Cardiac muscle cell (in vitro differentiated cells and primary cell): Measurements from ENCODE around the gene PKNOX2. TPM values are rescaled to one million over a fixed set of nuclear protein-coding genes. Genes with fewer than 3 reads are reported as not detected.

Experiments
- DNase-seq, 2 donors: peaks; one replicate each; pipeline versions ENCODE4 v3.0.0 to v3.0.0-alpha.2; 2010 to 2017; ENCODE audit warnings: low read depth in 1 of 2, low spot score in 1 of 2
- H3K27ac ChIP-seq: fragments of 200-600 bp; sonication (generic); 2 replicates; pipeline ENCODE4 v1.5.1; 2016
- H3K27me3 ChIP-seq: fragments of 200-600 bp; sonication (generic); 2 replicates; pipeline ENCODE4 v1.6.0; 2016; ENCODE audit warnings: control low read depth
- H3K36me3 ChIP-seq: fragments of 200-600 bp; sonication (generic); 2 replicates; pipeline ENCODE4 v1.5.1; 2016; ENCODE audit warnings: control low read depth
- H3K4me1 ChIP-seq: fragments of 200-600 bp; sonication (generic); 2 replicates; pipeline ENCODE4 v1.8.1; 2017; ENCODE audit warnings: low read depth, mild to moderate bottlenecking, mixed run types
- H3K4me3 ChIP-seq: fragments of 200-600 bp; sonication (generic); 2 replicates; pipeline ENCODE4 v1.5.1; 2016; ENCODE audit warnings: mild to moderate bottlenecking
- H3K9me3 ChIP-seq: fragments of 200-600 bp; sonication (generic); 2 replicates; pipeline ENCODE4 v1.5.1; 2017; ENCODE audit warnings: low read depth, mild to moderate bottlenecking, control low read depth
- polyA plus RNA-seq: library from polyadenylated mRNA; unstranded; fragments of >200 nt; fragmentation: Nextera tagmentation; extraction: Ambion mirVana; gene quantifications from 2 replicates; pipeline ENCODE4 v1.2.1, GENCODE V29; 2016
- total RNA-seq: library from RNA; depleted of rRNA; stranded (reverse); fragments of >200 nt; gene quantifications from 2 replicates; pipeline ENCODE4 v1.2.3, GENCODE V29; 2016
- TF ChIP-seq, protein P1 (sequence below): IDR thresholded peaks from 2 replicates; pipeline ENCODE4 v1.5.1; 2012; ENCODE audit warnings: low read depth, mild to moderate bottlenecking, low read length

Gene PKNOX2
- total and polyA plus RNA-seq, 2 experiments from 2014 or later: 2.1 to 6.1 TPM

GRCh38 chr11:125290263-125290662 lies 125.7 kb downstream of the PKNOX2 start:
- H3K27ac ChIP-seq: no peak overlapping the region
- TF ChIP-seq, protein P1, sequence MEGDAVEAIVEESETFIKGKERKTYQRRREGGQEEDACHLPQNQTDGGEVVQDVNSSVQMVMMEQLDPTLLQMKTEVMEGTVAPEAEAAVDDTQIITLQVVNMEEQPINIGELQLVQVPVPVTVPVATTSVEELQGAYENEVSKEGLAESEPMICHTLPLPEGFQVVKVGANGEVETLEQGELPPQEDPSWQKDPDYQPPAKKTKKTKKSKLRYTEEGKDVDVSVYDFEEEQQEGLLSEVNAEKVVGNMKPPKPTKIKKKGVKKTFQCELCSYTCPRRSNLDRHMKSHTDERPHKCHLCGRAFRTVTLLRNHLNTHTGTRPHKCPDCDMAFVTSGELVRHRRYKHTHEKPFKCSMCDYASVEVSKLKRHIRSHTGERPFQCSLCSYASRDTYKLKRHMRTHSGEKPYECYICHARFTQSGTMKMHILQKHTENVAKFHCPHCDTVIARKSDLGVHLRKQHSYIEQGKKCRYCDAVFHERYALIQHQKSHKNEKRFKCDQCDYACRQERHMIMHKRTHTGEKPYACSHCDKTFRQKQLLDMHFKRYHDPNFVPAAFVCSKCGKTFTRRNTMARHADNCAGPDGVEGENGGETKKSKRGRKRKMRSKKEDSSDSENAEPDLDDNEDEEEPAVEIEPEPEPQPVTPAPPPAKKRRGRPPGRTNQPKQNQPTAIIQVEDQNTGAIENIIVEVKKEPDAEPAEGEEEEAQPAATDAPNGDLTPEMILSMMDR: no peak
- no peaks in the 10 kb centered on the region for H3K27me3 ChIP-seq
- H3K36me3 ChIP-seq: no peaks in the 10 kb centered on the region
- no peaks in the 10 kb centered on the region for H3K4me1 ChIP-seq
- no peak for DNase-seq
- H3K9me3 ChIP-seq: no peaks in the 10 kb centered on the region
- no peak overlapping the region for H3K4me3 ChIP-seq

DNA sequence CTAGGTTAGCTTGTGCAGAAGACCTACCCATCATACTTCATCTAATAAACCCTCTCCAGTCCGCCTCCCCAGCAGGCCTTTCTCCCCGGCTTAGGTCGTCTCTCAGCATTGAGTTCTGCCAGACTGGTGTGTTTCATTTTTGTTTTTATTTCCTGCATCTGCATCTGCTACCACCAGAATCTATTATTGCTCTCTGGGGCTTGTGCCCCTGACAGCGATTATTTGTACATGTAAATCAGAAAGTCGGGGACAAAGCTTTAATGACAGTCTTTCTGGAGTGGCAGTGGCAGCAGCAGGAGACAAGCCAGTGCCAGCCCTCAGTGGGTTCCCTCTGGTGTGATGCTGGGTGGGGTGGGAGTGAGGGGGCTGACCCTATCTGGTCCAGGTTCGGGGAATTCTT lies 127.5 kb downstream of the PKNOX2 start:
- Histone ChIP-seq H3K27me3 (no peaks in the 10 kb centered on the region), H3K27ac (no peak overlapping the region), H3K4me1 (no peaks in the 10 kb centered on the region), H3K4me3 (no peak overlapping the region), H3K9me3 (no peaks in the 10 kb centered on the region), H3K36me3 (no peaks in the 10 kb centered on the region)
- DNase-seq: no peak
- TF ChIP-seq, protein P1: no peak

GRCh38 chr11:125293596-125293995 lies 129.0 kb downstream of the PKNOX2 start:
- no peak overlapping the region for H3K4me3 ChIP-seq
- H3K9me3 ChIP-seq: no peaks in the 10 kb centered on the region

GRCh38 chr11:125295931-125296330 lies 131.4 kb downstream of the PKNOX2 start:
- no peak overlapping the region for H3K27ac ChIP-seq
- no peaks in the 10 kb centered on the region for H3K4me1 ChIP-seq
- H3K4me3 ChIP-seq: no peak overlapping the region
- TF ChIP-seq, protein P1: no peak
- H3K36me3 ChIP-seq: no peaks in the 10 kb centered on the region
- H3K9me3 ChIP-seq: no peaks in the 10 kb centered on the region
- DNase-seq: peak in 1 of 2 donors; percentile 53
- no peaks in the 10 kb centered on the region for H3K27me3 ChIP-seq

More at GRCh38 chr11:125293596-125293995, 129.0 kb downstream of the PKNOX2 start:
- no peak overlapping the region for H3K27ac ChIP-seq
- no peaks in the 10 kb centered on the region for H3K27me3 ChIP-seq
- no peaks in the 10 kb centered on the region for H3K36me3 ChIP-seq
- H3K4me1 ChIP-seq: no peaks in the 10 kb centered on the region
- TF ChIP-seq, protein P1: no peak
- no peak for DNase-seq

GRCh38 chr11:125297346-125297915 lies 132.9 kb downstream of the PKNOX2 start:
- no peak for DNase-seq
- Histone ChIP-seq H3K4me1 (no peaks in the 10 kb centered on the region), H3K9me3 (no peaks in the 10 kb centered on the region), H3K36me3 (no peaks in the 10 kb centered on the region), H3K4me3 (no peak overlapping the region), H3K27ac (no peak overlapping the region), H3K27me3 (no peaks in the 10 kb centered on the region)
- TF ChIP-seq, protein P1: no peak
